ENCODE measurements around the gene ERICH2. TPM values are rescaled to one million over a fixed set of nuclear protein-coding genes. Genes with fewer than 3 reads are reported as not detected.

ERICH2 gene
- total RNA-seq, 1 donor from 2014 or later = not detected

- intact Hi-C loops (cut with micrococcal nuclease) = loop anchor here (1.0 to 5.0 kb wide), 8 partner anchors 46 to 1454 kb away; partner anchors contain the start of genes DLX2, ERICH2, LRP2 and SP5
Observed at GRCh38 chr2:170815746-170816503, 45.7 kb downstream of the ERICH2 start.

GRCh38 chr2:170816504-170817092 is 46.4 kb downstream of the ERICH2 start, which contains the start of gene GAD1:
Gene GAD1, plus strand, starts transcription at chr2:170816887. Its CDS starts 1,705 bp downstream, at chr2:170818592.
- intact Hi-C loops (cut with micrococcal nuclease) = loop anchor here (1.0 to 5.0 kb wide), 8 partner anchors 46 to 1454 kb away; partner anchors contain the start of genes DLX2, ERICH2, LRP2 and SP5

- intact Hi-C loops (cut with micrococcal nuclease) = loop anchor here (5.0 kb wide), 2 partner anchors 1285 to 1455 kb away; partner anchors contain the start of genes DLX2 and LRP2
Observed at GRCh38 chr2:170817093-170818035, 47.2 kb downstream of the ERICH2 start.

DNA sequence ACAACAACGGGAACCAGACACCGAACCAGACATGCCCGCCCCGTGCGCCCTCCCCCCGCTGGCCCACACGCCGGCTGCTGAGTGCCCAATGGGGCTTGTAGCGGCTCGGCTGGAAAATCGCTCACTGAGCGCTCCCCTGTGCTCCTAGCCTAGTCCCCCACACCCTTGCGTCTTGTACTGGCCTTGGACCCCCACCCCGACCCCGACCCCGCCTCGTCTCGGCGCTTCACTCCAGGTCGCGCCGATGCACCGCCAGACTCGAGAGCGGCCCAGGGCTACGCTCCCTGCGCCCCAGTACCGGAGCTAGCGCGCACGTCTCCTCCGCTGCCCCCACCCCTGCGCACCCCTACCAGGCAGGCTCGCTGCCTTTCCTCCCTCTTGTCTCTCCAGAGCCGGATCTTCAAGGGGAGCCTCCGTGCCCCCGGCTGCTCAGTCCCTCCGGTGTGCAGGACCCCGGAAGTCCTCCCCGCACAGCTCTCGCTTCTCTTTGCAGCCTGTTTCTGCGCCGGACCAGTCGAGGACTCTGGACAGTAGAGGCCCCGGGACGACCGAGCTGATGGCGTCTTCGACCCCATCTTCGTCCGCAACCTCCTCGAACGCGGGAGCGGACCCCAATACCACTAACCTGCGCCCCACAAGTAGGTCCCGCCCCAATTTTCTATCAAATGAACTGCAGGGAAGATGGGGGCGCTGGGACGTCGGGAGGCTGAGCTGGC is 48.0 kb downstream of the ERICH2 start:
- intact Hi-C loops (cut with micrococcal nuclease) = loop anchor here (5.0 kb wide), 2 partner anchors 1284 to 1456 kb away; partner anchors contain the start of genes DLX2 and LRP2

DNA sequence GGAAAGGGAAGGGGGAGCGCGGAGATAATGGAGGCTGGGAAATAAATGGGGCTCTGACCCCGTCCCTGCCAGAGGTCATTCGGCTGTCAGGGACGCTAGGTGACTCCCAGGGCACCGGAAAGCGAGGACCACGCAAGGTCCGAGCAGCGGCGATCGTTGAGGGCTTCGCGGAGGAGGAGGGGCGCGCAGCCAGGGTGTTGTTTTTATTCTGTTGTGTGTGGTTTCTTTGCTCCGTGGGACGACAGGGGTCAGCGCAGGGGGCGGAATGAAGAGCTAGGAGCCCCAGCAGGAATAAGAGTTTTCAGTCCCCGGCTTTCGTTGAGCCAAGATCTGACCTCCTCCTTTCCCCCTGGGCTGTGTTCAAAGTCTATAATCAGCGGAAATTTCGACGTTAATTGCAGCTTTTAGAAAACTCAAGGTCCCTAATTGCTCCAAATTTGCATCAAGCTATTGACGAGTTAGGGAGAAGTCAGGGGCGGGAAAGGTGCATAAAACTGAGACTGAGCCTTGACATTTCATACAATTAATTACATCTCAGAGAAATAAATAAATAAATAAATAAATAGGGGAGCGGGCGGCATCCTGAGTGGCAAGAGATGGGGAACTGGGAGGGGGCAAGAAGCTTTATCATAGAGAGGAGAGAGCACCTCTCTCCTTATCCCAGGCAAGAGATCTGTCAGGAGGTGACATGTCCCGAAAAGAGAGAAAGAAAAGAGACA is 48.7 kb downstream of the ERICH2 start:
- intact Hi-C loops (cut with micrococcal nuclease) = loop anchor here (5.0 kb wide), 2 partner anchors 1283 to 1457 kb away; partner anchors contain the start of genes DLX2 and LRP2

- intact Hi-C loops (cut with micrococcal nuclease) = loop anchor here (5.0 kb wide), 3 partner anchors 107 to 1458 kb away; partner anchors contain the start of genes DLX2, GORASP2 and LRP2
Observed at GRCh38 chr2:170819680-170820664, 49.8 kb downstream of the ERICH2 start.

- intact Hi-C loops (cut with micrococcal nuclease) = loop anchor here (1.0 to 5.0 kb wide), 2 partner anchors 52 to 106 kb away; partner anchors contain the start of gene GORASP2
Observed at GRCh38 chr2:170820757-170821530, 50.8 kb downstream of the ERICH2 start.

GRCh38 chr2:170821531-170822289 is 51.5 kb downstream of the ERICH2 start:
- intact Hi-C loops (cut with micrococcal nuclease) = loop anchor here (1.0 to 5.0 kb wide), 2 partner anchors 52 to 106 kb away; partner anchors contain the start of gene GORASP2

DNA sequence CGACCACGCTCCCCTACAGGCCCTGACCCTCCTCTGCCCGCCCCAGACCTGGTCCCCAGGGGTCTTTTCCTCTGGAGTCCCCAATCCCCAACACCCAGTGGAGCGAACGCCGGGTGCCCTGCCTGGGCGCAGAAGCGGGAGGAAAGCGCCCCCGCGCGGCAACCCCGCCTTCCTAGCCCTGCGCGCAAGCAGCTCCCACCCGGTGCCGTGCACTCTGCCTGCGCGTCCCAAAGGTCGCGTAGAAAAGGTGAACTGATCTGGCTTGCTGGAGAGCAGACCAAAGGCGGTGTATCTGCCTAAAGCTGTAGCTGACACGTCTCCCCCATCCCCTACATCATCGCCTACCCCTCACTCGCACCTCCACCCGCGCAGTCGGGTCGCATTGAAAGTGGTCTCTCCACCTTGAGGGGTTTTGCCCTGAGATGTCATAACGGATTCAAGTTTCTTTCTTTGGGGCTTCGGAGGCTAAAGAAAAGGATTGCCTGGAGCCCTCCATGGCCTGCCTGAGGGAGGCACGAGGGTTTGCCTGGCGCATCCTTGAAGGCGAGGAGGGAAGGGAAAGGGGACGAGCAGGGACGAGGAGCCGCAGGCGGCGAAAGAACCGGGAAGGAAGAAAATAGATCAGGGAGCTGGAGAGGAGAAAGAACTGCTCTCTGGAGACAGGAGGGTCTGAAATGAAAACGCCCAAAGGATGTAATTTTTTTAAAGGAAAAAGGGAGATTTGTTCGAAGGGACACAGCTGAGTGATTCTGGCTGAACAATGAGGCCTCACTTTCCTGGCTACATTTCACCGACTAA is 52.3 kb downstream of the ERICH2 start:
- intact Hi-C loops (cut with micrococcal nuclease) = loop anchor here (1.0 to 5.0 kb wide), 2 partner anchors 10 to 105 kb away; partner anchors contain the start of gene GORASP2

- intact Hi-C loops (cut with micrococcal nuclease) = loop anchor here (1.0 to 5.0 kb wide), 2 partner anchors 11 to 104 kb away; partner anchors contain the start of gene GORASP2
Observed at GRCh38 chr2:170823088-170823897, 53.1 kb downstream of the ERICH2 start.

GRCh38 chr2:170823898-170824215 is 53.7 kb downstream of the ERICH2 start:
- intact Hi-C loops (cut with micrococcal nuclease) = loop anchor here (1.0 to 5.0 kb wide), 2 partner anchors 12 to 103 kb away; partner anchors contain the start of gene GORASP2

- intact Hi-C loops (cut with micrococcal nuclease) = loop anchor here (5.0 kb wide), 1 partner anchor 103 kb away; the partner anchor contains the start of gene GORASP2
Observed at GRCh38 chr2:170824526-170825015, 54.4 kb downstream of the ERICH2 start.

- intact Hi-C loops (cut with micrococcal nuclease) = no loop called here
Observed at GRCh38 chr2:170827841-170828532, 57.8 kb downstream of the ERICH2 start.

- intact Hi-C loops (cut with micrococcal nuclease) = no loop called here
Observed at GRCh38 chr2:170828533-170828916, 58.3 kb downstream of the ERICH2 start.

All from T-helper 1 cell treated with Interleukin-12 subunit alpha and Interleukin-12 subunit beta and Interleukin-4 antibody, amounts not matched to agents 30 ng/mL and 1 ng/mL, for 36 hours (primary cell).